ENCODE data around the gene GAN. TPM values are rescaled to one million over a fixed set of nuclear protein-coding genes. Genes with fewer than 3 reads are reported as not detected.
A peak's percentile ranks its signal among the peaks of the same experiment; 100 is the strongest.
"Not testable (repeated sequence)": the region's sequence is repeated elsewhere in the genome, so short reads cannot be mapped to it uniquely, and the experiment has no call there.

Gene GAN
- total RNA-seq, 1 donor: 9.1 TPM

DNA sequence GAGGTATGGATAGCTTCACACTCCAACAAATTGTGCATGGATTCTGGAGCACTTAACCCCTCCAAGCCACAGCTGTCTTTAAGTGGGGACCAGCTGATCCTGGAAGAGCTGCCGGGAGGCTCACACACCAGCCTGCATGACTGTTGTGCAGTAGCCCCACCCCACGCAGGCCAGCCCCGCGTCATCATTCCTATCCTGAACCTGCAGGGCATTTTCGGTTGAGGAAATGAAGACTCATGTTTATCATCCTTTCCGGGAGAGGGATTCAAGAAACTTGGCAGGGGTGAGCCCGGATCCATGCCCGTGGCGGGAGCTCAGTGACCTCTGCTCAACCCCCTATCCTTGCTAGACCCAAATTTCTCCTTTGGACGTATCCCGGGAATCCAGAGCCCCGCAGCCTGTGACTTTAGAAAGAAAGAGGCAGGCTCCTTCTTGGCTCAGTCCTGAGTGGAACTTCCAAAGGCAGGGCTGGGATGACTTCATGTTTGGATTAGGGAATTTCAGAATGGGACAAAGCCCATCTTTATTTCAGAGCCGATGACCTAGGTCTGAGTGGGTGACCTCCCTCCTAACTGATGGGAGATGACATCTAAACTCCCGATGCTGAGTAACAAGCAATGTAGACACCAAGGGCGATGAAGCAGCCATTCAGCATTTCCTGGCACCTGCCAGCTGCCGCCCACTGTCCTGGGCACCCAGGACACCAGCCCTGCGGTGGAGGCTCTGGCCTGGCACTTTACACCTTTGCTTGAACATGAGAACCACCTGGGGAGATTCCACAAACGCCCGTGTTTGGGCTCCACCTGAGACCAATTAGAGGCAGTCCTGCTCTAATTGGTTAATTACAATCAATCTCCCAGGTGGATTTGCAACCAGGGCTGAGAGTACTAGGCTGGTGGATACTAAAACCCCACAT is 86.5 kb downstream of the GAN start:
- TF ChIP-seq, protein P1, sequence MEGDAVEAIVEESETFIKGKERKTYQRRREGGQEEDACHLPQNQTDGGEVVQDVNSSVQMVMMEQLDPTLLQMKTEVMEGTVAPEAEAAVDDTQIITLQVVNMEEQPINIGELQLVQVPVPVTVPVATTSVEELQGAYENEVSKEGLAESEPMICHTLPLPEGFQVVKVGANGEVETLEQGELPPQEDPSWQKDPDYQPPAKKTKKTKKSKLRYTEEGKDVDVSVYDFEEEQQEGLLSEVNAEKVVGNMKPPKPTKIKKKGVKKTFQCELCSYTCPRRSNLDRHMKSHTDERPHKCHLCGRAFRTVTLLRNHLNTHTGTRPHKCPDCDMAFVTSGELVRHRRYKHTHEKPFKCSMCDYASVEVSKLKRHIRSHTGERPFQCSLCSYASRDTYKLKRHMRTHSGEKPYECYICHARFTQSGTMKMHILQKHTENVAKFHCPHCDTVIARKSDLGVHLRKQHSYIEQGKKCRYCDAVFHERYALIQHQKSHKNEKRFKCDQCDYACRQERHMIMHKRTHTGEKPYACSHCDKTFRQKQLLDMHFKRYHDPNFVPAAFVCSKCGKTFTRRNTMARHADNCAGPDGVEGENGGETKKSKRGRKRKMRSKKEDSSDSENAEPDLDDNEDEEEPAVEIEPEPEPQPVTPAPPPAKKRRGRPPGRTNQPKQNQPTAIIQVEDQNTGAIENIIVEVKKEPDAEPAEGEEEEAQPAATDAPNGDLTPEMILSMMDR (IDR thresholded peaks at IDR 0.05; ENCODE audit: insufficient read depth, low read depth, low read length): no peak
- H3K4me3 ChIP-seq (ENCODE audit: low read depth, low read length): no peak overlapping the region
- DNase-seq (ENCODE audit: low read depth): peak; percentile 47

DNA sequence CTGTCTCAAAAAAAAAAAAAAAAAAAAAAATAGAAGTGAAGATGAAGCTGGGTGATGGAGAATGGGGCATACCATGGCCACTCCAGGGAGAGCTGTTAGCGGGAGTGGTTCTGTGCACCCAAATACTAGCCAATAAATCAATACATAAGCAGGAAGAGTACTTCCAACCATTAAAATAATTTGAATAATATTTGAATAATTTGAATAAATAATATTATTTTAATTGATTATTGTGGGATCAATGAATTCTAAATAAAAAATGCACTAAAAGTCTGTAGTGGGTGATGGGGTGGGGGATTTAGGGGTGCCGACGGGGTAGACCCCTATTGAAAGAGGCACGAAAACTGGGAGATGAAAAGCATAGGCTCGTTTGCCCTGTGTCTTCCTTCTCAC is 88.4 kb downstream of the GAN start:
- H3K4me3 ChIP-seq (ENCODE audit: low read depth, low read length): no peak overlapping the region
- TF ChIP-seq, protein P1 (IDR thresholded peaks at IDR 0.05; ENCODE audit: insufficient read depth, low read depth, low read length): no peak
- DNase-seq (ENCODE audit: low read depth): no peak

DNA sequence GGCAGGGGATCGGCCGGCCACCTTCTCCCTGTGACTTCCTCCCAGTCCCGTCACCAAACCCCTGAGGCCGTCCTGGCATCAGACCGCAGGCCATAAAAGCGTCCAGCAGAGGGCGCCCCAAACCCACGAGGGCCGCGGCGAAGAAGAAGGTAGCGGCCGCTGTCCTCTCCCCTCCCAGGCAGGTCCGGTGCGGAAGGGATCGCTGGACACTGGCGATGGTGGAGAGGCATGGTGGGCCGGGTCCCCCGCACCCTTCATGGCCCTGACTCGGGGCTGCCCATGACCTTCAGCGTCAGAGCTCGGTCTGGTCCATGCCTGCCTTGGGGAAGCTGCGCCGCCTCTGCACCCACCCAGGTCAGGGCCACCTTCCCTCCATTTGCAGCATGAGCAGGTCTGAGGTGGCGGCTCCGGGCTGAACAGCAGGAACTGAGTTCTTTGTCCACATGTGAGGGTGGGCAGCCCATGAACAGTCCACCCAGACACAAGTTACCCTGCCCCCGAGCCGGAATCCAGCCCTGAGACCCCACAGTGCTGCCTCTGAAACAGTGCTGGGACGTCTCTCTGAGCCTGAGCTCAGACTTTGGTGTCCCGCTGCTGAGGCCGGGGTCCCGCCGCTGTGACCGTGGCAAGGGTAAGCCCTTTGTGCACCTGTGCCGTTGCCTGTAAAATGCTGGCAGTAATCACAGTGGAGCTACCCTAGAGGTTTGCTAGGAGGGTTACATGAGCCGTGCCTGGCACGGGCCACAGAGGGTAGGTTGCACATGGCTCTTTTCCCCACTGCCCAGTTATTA is 89.0 kb downstream of the GAN start:
- H3K4me3 ChIP-seq (ENCODE audit: low read depth, low read length): peak overlapping the region; percentile 4
- peak; percentile 69 for DNase-seq (ENCODE audit: low read depth)
- TF ChIP-seq, protein P1 (IDR thresholded peaks at IDR 0.05; ENCODE audit: insufficient read depth, low read depth, low read length): peak; percentile 91

DNA sequence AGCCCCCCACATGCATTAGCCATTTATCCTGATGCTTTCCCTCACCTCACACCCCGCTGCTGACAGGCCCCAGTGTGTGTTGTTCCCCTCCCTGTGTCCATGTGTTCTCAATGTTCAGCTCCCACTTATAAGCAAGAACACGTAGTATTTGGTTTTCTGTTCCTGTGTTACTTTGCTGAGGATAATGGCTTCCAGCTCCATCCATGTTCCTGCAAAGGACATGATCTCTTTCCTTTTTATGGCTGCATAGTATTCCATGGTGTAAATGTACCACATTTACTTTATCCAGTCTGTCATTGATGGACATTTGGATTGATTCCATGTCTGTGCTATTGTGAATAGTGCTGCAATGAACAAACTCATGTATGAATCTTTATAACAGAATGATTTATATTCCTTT is 90.2 kb downstream of the GAN start:
- not testable (repeated sequence) for DNase-seq (ENCODE audit: low read depth); H3K4me3 ChIP-seq (ENCODE audit: low read depth, low read length)

DNA sequence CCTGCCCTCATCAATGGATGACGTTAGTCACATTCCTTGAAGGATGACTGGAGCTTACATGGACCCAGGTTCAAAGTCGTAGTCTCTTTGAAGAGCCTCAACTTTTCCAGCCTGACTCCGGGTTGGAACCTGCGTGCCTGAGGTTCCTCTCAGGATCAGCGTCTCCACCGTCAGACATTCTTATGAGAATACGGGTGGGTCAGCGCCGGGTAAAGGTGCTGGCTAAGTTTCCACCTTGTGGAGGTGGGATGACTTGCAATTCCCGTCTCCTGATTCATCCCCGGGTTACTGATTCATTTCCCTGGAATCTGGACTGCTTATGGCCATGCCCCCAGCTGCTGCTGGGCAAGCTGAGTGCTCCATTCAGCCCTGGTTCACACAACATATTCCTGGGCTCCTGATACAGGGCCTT is 90.9 kb downstream of the GAN start:
- peak; percentile 62 for DNase-seq (ENCODE audit: low read depth)
- TF ChIP-seq, protein P1 (IDR thresholded peaks at IDR 0.05; ENCODE audit: insufficient read depth, low read depth, low read length): no peak
- no peak overlapping the region for H3K4me3 ChIP-seq (ENCODE audit: low read depth, low read length)

DNA sequence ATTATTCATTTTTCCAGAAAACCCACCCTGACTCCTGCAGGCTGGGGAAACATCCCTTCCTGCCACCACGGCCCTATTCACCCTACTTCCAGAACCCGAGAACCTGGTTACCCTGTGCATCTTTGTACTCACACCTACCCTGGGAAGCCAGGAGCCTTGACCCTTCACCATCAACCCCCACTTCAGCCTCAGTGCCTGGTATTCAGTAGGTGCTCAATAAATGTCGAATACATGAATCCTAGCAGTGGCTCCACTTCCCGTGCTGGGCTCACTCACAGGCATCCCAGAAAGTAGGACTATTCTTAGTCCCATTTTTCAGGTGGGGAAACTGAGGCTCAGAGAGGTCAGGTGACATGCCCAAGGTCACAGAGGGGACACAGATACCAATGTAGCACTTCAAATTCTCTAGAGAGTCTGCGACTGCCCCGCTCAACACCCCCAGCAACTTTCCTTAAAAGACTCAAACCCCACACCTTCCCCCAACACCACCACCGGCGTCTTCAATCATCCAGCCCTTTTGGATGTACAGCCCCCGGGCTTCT is 93.7 kb downstream of the GAN start:
- no peak overlapping the region for H3K4me3 ChIP-seq (ENCODE audit: low read depth, low read length)
- TF ChIP-seq, protein P1 (IDR thresholded peaks at IDR 0.05; ENCODE audit: insufficient read depth, low read depth, low read length): no peak
- no peak for DNase-seq (ENCODE audit: low read depth)

GRCh38 chr16:81409016-81409556 is 94.3 kb downstream of the GAN start:
- TF ChIP-seq, protein P1 (IDR thresholded peaks at IDR 0.05; ENCODE audit: insufficient read depth, low read depth, low read length): no peak
- no peak overlapping the region for H3K4me3 ChIP-seq (ENCODE audit: low read depth, low read length)

More at GRCh38 chr16:81409016-81409556, 94.3 kb downstream of the GAN start:
- no peak for DNase-seq (ENCODE audit: low read depth)
